PC-9 (cell line): ENCODE measurements around the gene LAPTM5. TPM values are rescaled to one million over a fixed set of nuclear protein-coding genes. Genes with fewer than 3 reads are reported as not detected.

Experiments used
- BruUV-seq: library from RNA; stranded (reverse); fragments of 400-500 nt; replicated peaks from 2 replicates; lab custom pipeline; 2021; lab: Mats Ljungman, UMichigan
- CTCF ChIA-PET: fragments of 300-600 bp; sonication (Branson Sonifier 250); formaldehyde crosslinking; loops from one replicate; lab custom pipeline; 2022; ENCODE audit warnings: antibody characterized with exemption; lab: Charles Lee
- POLR2A ChIA-PET: fragments of 300-600 bp; sonication (Branson Sonifier 250); formaldehyde crosslinking; loops from one replicate; lab custom pipeline; 2022; ENCODE audit warnings: antibody characterized with exemption; ENCODE audit not compliant: unreplicated experiment; lab: Charles Lee
- DNase-seq, 2 experiments: peaks; one replicate each; pipeline versions ENCODE4 v3.0.0 to v3.0.0-alpha.2; 2015 to 2022; ENCODE audit warnings: mixed read lengths in 1 of 2
- H2AFZ ChIP-seq: fragments of 200-600 bp; sonication (generic); 2 replicates; pipeline ENCODE4 v1.8.1; 2017; ENCODE audit warnings: antibody characterized with exemption
- H3F3A ChIP-seq: fragments of 200-600 bp; sonication (generic); 2 replicates; pipeline ENCODE4 v1.8.1; 2017; ENCODE audit warnings: antibody characterized with exemption, mild to moderate bottlenecking, low read depth; ENCODE audit not compliant: insufficient read depth
- H3K27ac ChIP-seq: fragments of 200-600 bp; sonication (generic); 2 replicates; pipeline ENCODE4 v1.6.1; 2016; ENCODE audit warnings: mixed run types
- H3K27me3 ChIP-seq: fragments of 200-600 bp; sonication (generic); 2 replicates; pipeline ENCODE4 v1.6.1; 2016; ENCODE audit warnings: low read depth, mixed run types; ENCODE audit not compliant: insufficient read depth
- H3K36me3 ChIP-seq: fragments of 200-600 bp; sonication (generic); 2 replicates; pipeline ENCODE4 v1.6.1; 2016; ENCODE audit warnings: low read depth, mixed run types
- H3K4me1 ChIP-seq: fragments of 200-600 bp; sonication (generic); replicated peaks from 2 replicates; pipeline ENCODE4 v1.6.1; 2016; ENCODE audit warnings: mixed run types; ENCODE audit not compliant: insufficient read depth
- H3K4me2 ChIP-seq: fragments of 200-600 bp; sonication (generic); 2 replicates; pipeline ENCODE4 v1.6.1; 2017; ENCODE audit warnings: mixed run types
- H3K4me3 ChIP-seq: fragments of 200-600 bp; sonication (generic); 2 replicates; pipeline ENCODE4 v1.6.1; 2016; ENCODE audit warnings: mixed run types
- H3K79me2 ChIP-seq: fragments of 200-600 bp; sonication (generic); 2 replicates; pipeline ENCODE4 v1.6.1; 2017; ENCODE audit warnings: low read depth, mixed run types
- H3K9me2 ChIP-seq: fragments of 200-600 bp; sonication (generic); 2 replicates; pipeline ENCODE4 v1.8.1; 2017; ENCODE audit warnings: mild to moderate bottlenecking; ENCODE audit not compliant: insufficient read depth
- H3K9me3 ChIP-seq: fragments of 200-600 bp; sonication (generic); 2 replicates; pipeline ENCODE4 v1.8.1; 2016; ENCODE audit warnings: low read depth; ENCODE audit not compliant: insufficient read depth
- H4K20me1 ChIP-seq: fragments of 200-600 bp; sonication (generic); 2 replicates; pipeline ENCODE4 v1.8.1; 2017; ENCODE audit not compliant: insufficient read depth
- CTCF ChIP-seq: fragments of 200-600 bp; sonication (generic); conservative IDR thresholded peaks from 2 replicates; pipeline ENCODE4 v1.6.1; 2017; ENCODE audit warnings: mixed run types, antibody characterized with exemption, mild to moderate bottlenecking, moderate library complexity
- EZH2 ChIP-seq: fragments of 200-600 bp; sonication (generic); IDR thresholded peaks from 2 replicates; pipeline ENCODE4 v1.8.0; 2017; ENCODE audit warnings: antibody characterized with exemption, low read depth
- intact Hi-C: fragments of 100-400 bp; cut with micrococcal nuclease; formaldehyde crosslinking; loops from one replicate; pipeline ENCODE4 v1.10.0; 2022; ENCODE audit not compliant: unreplicated experiment
- microRNA-seq: library from miRNA; unstranded; fragments of <30 nt; microRNA quantifications from one replicate; pipeline ENCODE4 v1.2.0, GENCODE V29; 2021; ENCODE audit warnings: borderline number of aligned reads, borderline replicate concordance
- total RNA-seq: library from RNA; stranded (reverse); gene quantifications from 2 replicates; pipeline ENCODE4 v1.2.3, GENCODE V29; 2021

The LAPTM5 gene
- total RNA-seq, 1 experiment from 2014 or later, result 5.0 TPM

DNA sequence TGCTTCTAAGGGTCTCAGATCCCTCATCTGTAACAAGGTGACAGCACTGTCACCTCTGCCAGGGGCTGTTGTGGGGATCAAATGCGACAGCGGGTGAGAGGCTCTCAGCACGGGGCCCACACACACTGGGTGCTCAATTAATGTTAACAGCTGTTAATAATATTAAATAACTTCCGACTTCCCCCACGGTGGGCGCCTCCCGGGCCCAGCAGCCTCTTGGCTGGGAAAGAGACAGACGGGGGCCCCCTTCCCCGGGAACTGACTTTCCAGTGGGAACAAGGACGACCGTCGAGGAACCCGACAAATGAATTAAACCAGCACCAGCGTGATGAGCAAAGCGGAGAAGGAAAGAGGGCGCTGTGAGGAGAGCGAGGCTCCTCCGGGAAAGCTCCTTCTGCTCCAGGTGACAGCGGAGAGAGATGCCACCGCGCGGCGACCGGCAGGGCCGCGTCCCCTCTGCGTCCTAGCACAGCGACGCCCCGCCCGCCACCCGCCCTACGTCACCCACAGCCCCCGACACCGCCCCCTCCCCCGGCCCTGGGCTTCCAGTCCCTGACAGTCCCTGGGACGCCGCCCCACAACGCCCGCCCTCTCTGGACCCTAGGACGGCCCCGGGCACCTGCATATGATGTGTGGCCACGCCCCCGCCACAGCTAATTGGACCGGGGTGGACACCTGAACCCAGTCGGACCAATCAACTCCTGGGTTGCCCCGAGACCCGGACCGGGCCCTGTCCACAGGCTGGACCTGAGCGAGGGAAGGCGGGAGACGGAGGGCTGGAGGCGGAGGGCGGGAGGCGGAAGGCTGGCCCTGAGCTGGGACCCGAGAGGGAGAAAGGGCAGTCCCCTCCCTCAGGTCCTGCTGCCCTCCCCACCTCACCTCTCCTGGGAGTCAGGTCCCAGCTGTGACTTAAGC lies 72.4 kb downstream of the LAPTM5 start:
- Histone ChIP-seq H3K9me2 (no peaks in the 10 kb centered on the region), H3K4me2 (peak overlapping the region; percentile 85), H3K4me3 (peak overlapping the region; percentile 51; the same call in 1 of the 2 replicates), H3F3A (no peaks in the 10 kb centered on the region), H3K9me3 (no peaks in the 10 kb centered on the region), H3K27ac (no peak overlapping the region), H3K36me3 (no peaks in the 10 kb centered on the region), H3K79me2 (no peaks in the 10 kb centered on the region), H3K27me3 (no peaks in the 10 kb centered on the region), H2AFZ (peak overlapping the region; percentile 86), H4K20me1 (no peaks in the 10 kb centered on the region), H3K4me1 (peaks cover 15% of the 10 kb centered on the region)
- intact Hi-C loops, result loop anchor here (1.0 to 2.0 kb wide), 2 partner anchors 36 to 67 kb away; no protein-coding TSS in a partner anchor
- ChIA-PET POLR2A (interaction anchor here (0.7 kb wide), 1 partner anchor 82 kb away, joined by 9 read pairs; no protein-coding TSS in a partner anchor), CTCF (interaction anchor here (0.8 to 1.4 kb wide), 4 partner anchors 16 to 305 kb away, joined by 3 to 8 read pairs (median 4); no protein-coding TSS in a partner anchor)
- DNase-seq, result peak; percentile 77 to 96
- TF ChIP-seq EZH2 (no peak), CTCF (peak; percentile 42; the same call in 1 of the 2 replicates)
- no TSS peak for BruUV-seq

DNA sequence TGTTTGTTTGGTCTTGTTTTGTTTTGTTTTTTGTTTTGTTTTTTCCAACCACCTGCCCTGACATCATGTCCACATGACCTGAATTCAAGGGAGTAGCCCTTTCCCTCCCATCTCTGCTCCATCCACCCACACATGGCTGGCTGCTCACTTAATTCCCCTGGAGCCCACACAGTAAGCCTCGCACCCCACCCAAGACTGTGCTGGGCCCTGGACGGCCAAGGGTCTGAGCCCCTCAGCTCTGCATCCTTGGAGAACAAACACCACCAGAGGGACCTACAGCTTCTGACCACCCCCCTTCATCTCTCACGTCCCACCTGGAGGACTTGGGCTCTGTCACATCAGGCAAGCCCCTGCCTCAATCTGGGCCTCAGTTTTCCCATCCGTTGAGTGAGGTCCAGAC lies 73.3 kb downstream of the LAPTM5 start:
- ChIA-PET CTCF (no interaction called here), POLR2A (no interaction called here)
- Histone ChIP-seq H4K20me1 (no peaks in the 10 kb centered on the region), H2AFZ (no peak overlapping the region), H3K27ac (no peak overlapping the region), H3K9me2 (no peaks in the 10 kb centered on the region), H3K4me3 (peak overlapping the region; percentile 51; the same call in 1 of the 2 replicates), H3K27me3 (no peaks in the 10 kb centered on the region), H3F3A (no peaks in the 10 kb centered on the region), H3K4me1 (peaks cover 7% of the 10 kb centered on the region; the same call in 1 of the 2 replicates), H3K79me2 (no peaks in the 10 kb centered on the region), H3K4me2 (peak overlapping the region; percentile 85), H3K9me3 (no peaks in the 10 kb centered on the region), H3K36me3 (no peaks in the 10 kb centered on the region)
- no TSS peak for BruUV-seq
- TF ChIP-seq CTCF (no peak), EZH2 (no peak)
- DNase-seq, result no peak
- intact Hi-C loops, result loop anchor here (2.0 kb wide), 1 partner anchor 35 kb away; no protein-coding TSS in a partner anchor

DNA sequence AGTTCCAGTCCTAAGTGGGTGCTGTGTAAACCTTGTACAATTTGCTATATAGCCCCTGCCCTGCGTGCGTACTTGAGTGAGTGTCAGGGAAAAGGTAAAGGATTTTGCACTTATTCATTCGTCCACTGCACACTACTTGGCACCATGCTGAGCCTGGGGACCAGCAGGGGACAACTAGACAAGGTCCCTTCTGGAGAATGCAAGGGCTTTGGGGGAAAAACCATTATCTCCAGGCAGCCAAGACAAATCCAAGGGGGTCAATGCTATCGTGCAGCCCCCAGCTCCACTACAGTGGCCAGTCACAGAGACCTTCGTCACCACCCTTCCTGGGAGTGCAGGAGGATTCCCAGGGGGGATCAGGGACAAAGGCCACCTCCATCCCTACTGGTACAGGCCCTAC lies 73.9 kb downstream of the LAPTM5 start:
- DNase-seq, result no peak
- Histone ChIP-seq H3K4me1 (peaks cover 7% of the 10 kb centered on the region; the same call in 1 of the 2 replicates), H2AFZ (no peak overlapping the region), H3K9me2 (no peaks in the 10 kb centered on the region), H4K20me1 (no peaks in the 10 kb centered on the region), H3F3A (no peaks in the 10 kb centered on the region), H3K36me3 (no peaks in the 10 kb centered on the region), H3K4me3 (no peak overlapping the region), H3K79me2 (no peaks in the 10 kb centered on the region), H3K9me3 (no peaks in the 10 kb centered on the region), H3K27me3 (no peaks in the 10 kb centered on the region), H3K27ac (no peak overlapping the region), H3K4me2 (no peak overlapping the region)
- BruUV-seq, result no TSS peak
- intact Hi-C loops, result loop anchor here (2.0 kb wide), 1 partner anchor 35 kb away; no protein-coding TSS in a partner anchor
- TF ChIP-seq EZH2 (no peak), CTCF (no peak)
- POLR2A ChIA-PET, result no interaction called here
- CTCF ChIA-PET, result no interaction called here

Small RNA genes within 50 kb of the gene (microRNA-seq; reads per million reads assigned to microRNA genes)
- not detected for gene MIR4420

Other genes with a start within 250 kb of the LAPTM5 start
- 0.37 and 0.50 TPM in 2 replicates for gene MATN1, start 34.2 kb downstream of the LAPTM5 start, total RNA-seq
- gene SDC3, start 151.0 kb upstream of the LAPTM5 start, total RNA-seq, result 33.7 and 37.4 TPM in 2 replicates